PC-9 (cell line): ENCODE measurements around the gene LAMC3. TPM values are rescaled to one million over a fixed set of nuclear protein-coding genes. Genes with fewer than 3 reads are reported as not detected.

Experiments used
- BruUV-seq: library from RNA; stranded (reverse); fragments of 400-500 nt; replicated peaks from 2 replicates; lab custom pipeline; 2021; lab: Mats Ljungman, UMichigan
- CTCF ChIA-PET: fragments of 300-600 bp; sonication (Branson Sonifier 250); formaldehyde crosslinking; loops from one replicate; lab custom pipeline; 2022; ENCODE audit warnings: antibody characterized with exemption; lab: Charles Lee
- POLR2A ChIA-PET: fragments of 300-600 bp; sonication (Branson Sonifier 250); formaldehyde crosslinking; loops from one replicate; lab custom pipeline; 2022; ENCODE audit warnings: antibody characterized with exemption; ENCODE audit not compliant: unreplicated experiment; lab: Charles Lee
- DNase-seq, 2 experiments: peaks; one replicate each; pipeline versions ENCODE4 v3.0.0 to v3.0.0-alpha.2; 2015 to 2022; ENCODE audit warnings: mixed read lengths in 1 of 2
- H2AFZ ChIP-seq: fragments of 200-600 bp; sonication (generic); 2 replicates; pipeline ENCODE4 v1.8.1; 2017; ENCODE audit warnings: antibody characterized with exemption
- H3F3A ChIP-seq: fragments of 200-600 bp; sonication (generic); 2 replicates; pipeline ENCODE4 v1.8.1; 2017; ENCODE audit warnings: antibody characterized with exemption, mild to moderate bottlenecking, low read depth; ENCODE audit not compliant: insufficient read depth
- H3K27ac ChIP-seq: fragments of 200-600 bp; sonication (generic); 2 replicates; pipeline ENCODE4 v1.6.1; 2016; ENCODE audit warnings: mixed run types
- H3K27me3 ChIP-seq: fragments of 200-600 bp; sonication (generic); 2 replicates; pipeline ENCODE4 v1.6.1; 2016; ENCODE audit warnings: low read depth, mixed run types; ENCODE audit not compliant: insufficient read depth
- H3K36me3 ChIP-seq: fragments of 200-600 bp; sonication (generic); 2 replicates; pipeline ENCODE4 v1.6.1; 2016; ENCODE audit warnings: low read depth, mixed run types
- H3K4me1 ChIP-seq: fragments of 200-600 bp; sonication (generic); replicated peaks from 2 replicates; pipeline ENCODE4 v1.6.1; 2016; ENCODE audit warnings: mixed run types; ENCODE audit not compliant: insufficient read depth
- H3K4me2 ChIP-seq: fragments of 200-600 bp; sonication (generic); 2 replicates; pipeline ENCODE4 v1.6.1; 2017; ENCODE audit warnings: mixed run types
- H3K4me3 ChIP-seq: fragments of 200-600 bp; sonication (generic); 2 replicates; pipeline ENCODE4 v1.6.1; 2016; ENCODE audit warnings: mixed run types
- H3K79me2 ChIP-seq: fragments of 200-600 bp; sonication (generic); 2 replicates; pipeline ENCODE4 v1.6.1; 2017; ENCODE audit warnings: low read depth, mixed run types
- H3K9me2 ChIP-seq: fragments of 200-600 bp; sonication (generic); 2 replicates; pipeline ENCODE4 v1.8.1; 2017; ENCODE audit warnings: mild to moderate bottlenecking; ENCODE audit not compliant: insufficient read depth
- H3K9me3 ChIP-seq: fragments of 200-600 bp; sonication (generic); 2 replicates; pipeline ENCODE4 v1.8.1; 2016; ENCODE audit warnings: low read depth; ENCODE audit not compliant: insufficient read depth
- H4K20me1 ChIP-seq: fragments of 200-600 bp; sonication (generic); 2 replicates; pipeline ENCODE4 v1.8.1; 2017; ENCODE audit not compliant: insufficient read depth
- EZH2 ChIP-seq: fragments of 200-600 bp; sonication (generic); IDR thresholded peaks from 2 replicates; pipeline ENCODE4 v1.8.0; 2017; ENCODE audit warnings: antibody characterized with exemption, low read depth
- intact Hi-C: fragments of 100-400 bp; cut with micrococcal nuclease; formaldehyde crosslinking; loops from one replicate; pipeline ENCODE4 v1.10.0; 2022; ENCODE audit not compliant: unreplicated experiment
- total RNA-seq: library from RNA; stranded (reverse); gene quantifications from 2 replicates; pipeline ENCODE4 v1.2.3, GENCODE V29; 2021
- TF ChIP-seq, protein P1 (sequence below): fragments of 200-600 bp; sonication (generic); conservative IDR thresholded peaks from 2 replicates; pipeline ENCODE4 v1.6.1; 2017; ENCODE audit warnings: mixed run types, antibody characterized with exemption, mild to moderate bottlenecking, moderate library complexity

LAMC3 gene
- total RNA-seq, 1 experiment from 2014 or later: 0.41 TPM

DNA sequence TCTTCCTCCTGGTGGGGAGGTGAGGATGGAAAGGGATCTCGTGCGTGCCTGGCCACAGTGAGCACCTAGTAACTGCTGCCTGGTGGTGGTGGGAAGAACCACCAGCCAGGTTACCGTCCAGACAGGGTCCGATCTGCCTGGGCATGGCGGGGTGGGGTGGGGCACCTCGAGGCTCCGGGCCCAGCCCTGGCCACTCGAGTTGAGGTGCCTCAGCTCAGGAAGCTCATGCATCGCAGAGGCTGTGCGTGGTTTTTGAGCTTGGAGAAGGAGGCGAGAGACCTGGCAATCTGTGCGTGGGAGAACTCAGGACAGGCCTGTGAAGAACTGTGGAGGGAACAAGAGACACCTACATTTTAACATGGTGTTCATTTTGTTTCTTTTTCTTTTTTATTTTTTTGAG is 38.9 kb upstream of the LAMC3 start:
- Histone ChIP-seq H3K4me2 (no peak overlapping the region), H3K4me1 (no peaks in the 10 kb centered on the region), H3K9me2 (no peaks in the 10 kb centered on the region), H3K9me3 (no peaks in the 10 kb centered on the region), H3K27ac (no peak overlapping the region), H3K79me2 (no peaks in the 10 kb centered on the region), H3F3A (no peaks in the 10 kb centered on the region; the same call in 1 of the 2 replicates), H4K20me1 (no peaks in the 10 kb centered on the region), H3K4me3 (no peak overlapping the region), H3K36me3 (no peaks in the 10 kb centered on the region), H3K27me3 (peaks cover 35% of the 10 kb centered on the region), H2AFZ (no peak overlapping the region)
- no TSS peak for BruUV-seq
- ChIA-PET CTCF (interaction anchor here (0.6 kb wide), 1 partner anchor 1458 kb away, joined by 8 read pairs; no protein-coding TSS in a partner anchor), POLR2A (no interaction called here)
- TF ChIP-seq, protein P1, sequence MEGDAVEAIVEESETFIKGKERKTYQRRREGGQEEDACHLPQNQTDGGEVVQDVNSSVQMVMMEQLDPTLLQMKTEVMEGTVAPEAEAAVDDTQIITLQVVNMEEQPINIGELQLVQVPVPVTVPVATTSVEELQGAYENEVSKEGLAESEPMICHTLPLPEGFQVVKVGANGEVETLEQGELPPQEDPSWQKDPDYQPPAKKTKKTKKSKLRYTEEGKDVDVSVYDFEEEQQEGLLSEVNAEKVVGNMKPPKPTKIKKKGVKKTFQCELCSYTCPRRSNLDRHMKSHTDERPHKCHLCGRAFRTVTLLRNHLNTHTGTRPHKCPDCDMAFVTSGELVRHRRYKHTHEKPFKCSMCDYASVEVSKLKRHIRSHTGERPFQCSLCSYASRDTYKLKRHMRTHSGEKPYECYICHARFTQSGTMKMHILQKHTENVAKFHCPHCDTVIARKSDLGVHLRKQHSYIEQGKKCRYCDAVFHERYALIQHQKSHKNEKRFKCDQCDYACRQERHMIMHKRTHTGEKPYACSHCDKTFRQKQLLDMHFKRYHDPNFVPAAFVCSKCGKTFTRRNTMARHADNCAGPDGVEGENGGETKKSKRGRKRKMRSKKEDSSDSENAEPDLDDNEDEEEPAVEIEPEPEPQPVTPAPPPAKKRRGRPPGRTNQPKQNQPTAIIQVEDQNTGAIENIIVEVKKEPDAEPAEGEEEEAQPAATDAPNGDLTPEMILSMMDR: no peak
- no peak for TF ChIP-seq EZH2
- no peak for DNase-seq
- intact Hi-C loops: no loop called here

DNA sequence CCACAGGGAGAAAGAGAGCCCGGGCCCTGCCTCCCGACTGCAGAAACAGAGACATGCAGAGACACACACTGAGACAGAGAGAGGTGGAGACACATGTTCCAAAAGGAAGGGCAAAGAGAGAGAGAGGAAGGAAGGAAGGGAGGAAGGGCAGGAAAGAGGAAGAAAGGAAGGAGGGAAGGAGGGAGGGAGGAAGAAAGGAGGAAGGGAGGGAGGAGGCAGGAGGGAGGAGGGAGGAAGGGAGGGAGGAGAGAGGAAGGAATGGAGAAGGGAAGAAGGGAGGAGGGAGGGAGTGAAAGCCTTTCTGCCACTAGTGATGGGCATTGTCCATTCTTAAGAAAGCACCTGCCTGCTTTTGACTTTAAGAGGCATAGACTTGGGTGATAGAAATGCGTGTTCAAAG is 38.1 kb upstream of the LAMC3 start:
- Histone ChIP-seq H3K4me2 (no peak overlapping the region), H3K4me3 (no peak overlapping the region), H4K20me1 (no peaks in the 10 kb centered on the region), H3F3A (no peaks in the 10 kb centered on the region; the same call in 1 of the 2 replicates), H3K9me2 (no peaks in the 10 kb centered on the region), H3K4me1 (no peaks in the 10 kb centered on the region), H3K27me3 (peaks cover 36% of the 10 kb centered on the region), H3K79me2 (no peaks in the 10 kb centered on the region), H3K27ac (no peak overlapping the region), H3K9me3 (no peaks in the 10 kb centered on the region), H3K36me3 (no peaks in the 10 kb centered on the region), H2AFZ (no peak overlapping the region)
- BruUV-seq: no TSS peak
- intact Hi-C loops: no loop called here
- POLR2A ChIA-PET: no interaction called here
- DNase-seq: no peak
- TF ChIP-seq EZH2: no peak
- TF ChIP-seq, protein P1: no peak
- CTCF ChIA-PET: no interaction called here

- BruUV-seq: no TSS peak
- Histone ChIP-seq H3K79me2 (no peaks in the 10 kb centered on the region), H4K20me1 (no peaks in the 10 kb centered on the region), H3K4me3 (no peak overlapping the region), H3K9me3 (no peaks in the 10 kb centered on the region), H3K27me3 (peaks cover 36% of the 10 kb centered on the region), H3K36me3 (no peaks in the 10 kb centered on the region), H3K9me2 (no peaks in the 10 kb centered on the region), H3K4me1 (no peaks in the 10 kb centered on the region), H3K4me2 (no peak overlapping the region), H3F3A (no peaks in the 10 kb centered on the region; the same call in 1 of the 2 replicates), H2AFZ (no peak overlapping the region), H3K27ac (no peak overlapping the region)
- DNase-seq: no peak
- TF ChIP-seq, protein P1: no peak
- no peak for TF ChIP-seq EZH2
- POLR2A ChIA-PET: no interaction called here
- CTCF ChIA-PET: no interaction called here
- intact Hi-C loops: no loop called here
These were observed 37.6 kb upstream of the LAMC3 start for GRCh38 chr9:130971294-130971849.
